Endothelial cell of umbilical vein (primary cell): ENCODE results near the gene CCRL2. TPM values are rescaled to one million over a fixed set of nuclear protein-coding genes. Genes with fewer than 3 reads are reported as not detected.

Source experiments
- BruUV-seq: library from RNA; stranded (reverse); fragments of 400-500 nt; replicated peaks from 2 replicates; lab custom pipeline; 2021; lab: Mats Ljungman, UMichigan
- CTCF ChIA-PET: fragments of 300-600, 350-600 bp; sonication (Branson Sonifier 250); formaldehyde crosslinking; loops from one replicate; lab custom pipeline; 2021; ENCODE audit warnings: antibody characterized with exemption, inconsistent platforms; lab: Charles Lee
- POLR2A ChIA-PET: fragments of 300-600, 350-600 bp; sonication (Branson Sonifier 250); formaldehyde crosslinking; loops from one replicate; lab custom pipeline; 2021; ENCODE audit warnings: antibody characterized with exemption, inconsistent platforms; lab: Charles Lee
- DNase-seq: peaks from one replicate; pipeline ENCODE4 v3.0.0-alpha.2; 2011; ENCODE audit warnings: low read depth, low spot score
- FAIRE-seq: peaks from 2 replicates; lab custom pipeline; 2011; peaks lifted over from hg19 to GRCh38; lab: Jason Lieb, UNC
- H2AFZ ChIP-seq: 2 replicates; pipeline ENCODE4 v1.6.0; 2012; ENCODE audit warnings: low read depth, low read length, control low read depth, inconsistent platforms
- H3K27ac ChIP-seq: 2 replicates; pipeline ENCODE4 v1.5.1; 2011; ENCODE audit warnings: low read depth, mild to moderate bottlenecking, control low read depth, low read length, moderate library complexity; ENCODE audit not compliant: insufficient read depth
- H3K27me3 ChIP-seq, 2 experiments: 2 replicates each; pipeline versions ENCODE4 v1.6.0 to v1.6.1; 2011; ENCODE audit warnings: low read length in 2 of 2, mixed read lengths in 1 of 2; ENCODE audit not compliant: control insufficient read depth in 2 of 2, insufficient read depth in 2 of 2
- H3K36me3 ChIP-seq, 2 experiments: 2 replicates in 1 of 2; 3 replicates in 1 of 2; pipeline ENCODE4 v1.5.1; 2011; ENCODE audit warnings: low read length in 2 of 2, mild to moderate bottlenecking in 1 of 2, moderate library complexity in 1 of 2; ENCODE audit not compliant: control insufficient read depth in 2 of 2, insufficient read depth in 2 of 2; ENCODE audit errors: extremely low read depth in 1 of 2
- H3K4me1 ChIP-seq: 3 replicates; pipeline ENCODE4 v1.5.1; 2011; ENCODE audit warnings: mild to moderate bottlenecking, low read length; ENCODE audit not compliant: control insufficient read depth, insufficient read depth; ENCODE audit errors: extremely low read depth
- H3K4me2 ChIP-seq: 2 replicates; pipeline ENCODE4 v1.6.1; 2011; ENCODE audit warnings: low read length, control low read depth, mixed read lengths; ENCODE audit not compliant: insufficient read depth
- H3K4me3 ChIP-seq, 3 experiments: fragments of 200-600 bp in 1 of 3; sonication (generic), shearing (Covaris generic) in 1 of 3; replicated peaks in 1 of 3; 2 replicates each; pipeline ENCODE4 v1.5.1; 2011 to 2016; ENCODE audit warnings: control low read depth in 3 of 3, low read length in 3 of 3, mild to moderate bottlenecking in 2 of 3, inconsistent platforms in 1 of 3, low read depth in 1 of 3, moderate library complexity in 1 of 3; ENCODE audit not compliant: insufficient read depth in 1 of 3
- H3K79me2 ChIP-seq: 2 replicates; pipeline ENCODE4 v1.6.0; 2012; ENCODE audit warnings: low read length, inconsistent platforms; ENCODE audit not compliant: control insufficient read depth, insufficient read depth
- H3K9ac ChIP-seq: replicated peaks from 2 replicates; pipeline ENCODE3; 2011; ENCODE audit warnings: low read length, control low read depth; ENCODE audit not compliant: insufficient read depth; ENCODE audit errors: extremely low read depth
- H3K9me1 ChIP-seq: replicated peaks from 3 replicates; pipeline ENCODE4 v1.6.0; 2011; ENCODE audit warnings: mild to moderate bottlenecking, low read length; ENCODE audit not compliant: control insufficient read depth, insufficient read depth; ENCODE audit errors: extremely low read depth
- H3K9me3 ChIP-seq: replicated peaks from 2 replicates; pipeline ENCODE4 v1.5.1; 2012; ENCODE audit warnings: low read length, inconsistent platforms; ENCODE audit not compliant: control insufficient read depth, insufficient read depth
- H4K20me1 ChIP-seq: replicated peaks from 2 replicates; pipeline ENCODE3; 2011; ENCODE audit warnings: mild to moderate bottlenecking, low read length; ENCODE audit not compliant: control insufficient read depth, insufficient read depth; ENCODE audit errors: extremely low read depth
- EZH2 ChIP-seq: IDR thresholded peaks from 2 replicates; pipeline ENCODE4 v1.6.1; 2012; ENCODE audit warnings: borderline replicate concordance, low read depth, mild to moderate bottlenecking, moderate library complexity, low read length, inconsistent platforms; ENCODE audit not compliant: severe bottlenecking
- GATA2 ChIP-seq: IDR thresholded peaks from 2 replicates; pipeline ENCODE4 v1.7.0; 2011; ENCODE audit warnings: low read depth, mild to moderate bottlenecking, moderate library complexity, mixed read lengths, low read length; ENCODE audit not compliant: insufficient read length, insufficient read depth
- JUN ChIP-seq: IDR thresholded peaks from 2 replicates; pipeline ENCODE4 v1.6.1; 2011; ENCODE audit warnings: borderline replicate concordance, low read depth; ENCODE audit not compliant: insufficient read length, insufficient read depth
- MYC ChIP-seq: IDR thresholded peaks from one replicate; pipeline ENCODE4 v1.6.1; 2011; ENCODE audit warnings: mild to moderate bottlenecking, low read depth, low read length
- POLR2A ChIP-seq: IDR thresholded peaks from 2 replicates; pipeline ENCODE4 v1.6.1; 2012; ENCODE audit warnings: low read depth, mild to moderate bottlenecking, control low read depth, low read length
- POLR2AphosphoS5 ChIP-seq: IDR thresholded peaks from 2 replicates; pipeline ENCODE4 v1.6.1; 2012; ENCODE audit warnings: low read depth, mild to moderate bottlenecking, control low read depth, low read length, moderate library complexity; ENCODE audit not compliant: insufficient read depth
- dilution Hi-C: fragments of 300-500 bp; cut with MboI; formaldehyde crosslinking; loops from one replicate; pipeline ENCODE4 v1.15.0; 2019; ENCODE audit warnings: low sequenced_read_pairs; ENCODE audit not compliant: extremely low pct_ligation_motif_present
- intact Hi-C: fragments of 100-400 bp; cut with micrococcal nuclease; formaldehyde crosslinking; loops from one replicate; pipeline ENCODE4 v1.10.0; 2022
- polyA plus RNA-seq, 4 experiments: library from polyadenylated mRNA; depleted of rRNA in 3 of 4; stranded (reverse) in 3 of 4; unstranded in 1 of 4; fragments of >200 nt; gene quantifications; 2 replicates each; pipeline versions ENCODE4 v1.2.1 to v1.2.3, GENCODE V29; 2011 to 2012; ENCODE audit warnings: missing spikeins in 1 of 4
- total RNA-seq: library from RNA; stranded (reverse); gene quantifications from 2 replicates; pipeline ENCODE4 v1.2.3, GENCODE V29; 2021
- TF ChIP-seq, protein P1 (sequence below): IDR thresholded peaks from 2 replicates; pipeline ENCODE4 v1.6.1; 2011; ENCODE audit not compliant: insufficient read depth, insufficient read length
- TF ChIP-seq, protein P2 (sequence below), 2 donors: IDR thresholded peaks; 1 replicate in 1 of 2; 2 replicates in 1 of 2; pipeline ENCODE4 v1.5.1; 2011; ENCODE audit warnings: low read length in 2 of 2, mild to moderate bottlenecking in 2 of 2, moderate library complexity in 2 of 2, control low read depth in 1 of 2, inconsistent platforms in 1 of 2, low read depth in 1 of 2; ENCODE audit not compliant: insufficient read depth in 1 of 2; ENCODE audit errors: extremely low read depth in 1 of 2

CCRL2 gene
- total and polyA plus RNA-seq, 2 donors (not counting 3 experiments of a cell fraction or from before 2014, with no cell fraction given) = 6.4 to 6.6 TPM

DNA sequence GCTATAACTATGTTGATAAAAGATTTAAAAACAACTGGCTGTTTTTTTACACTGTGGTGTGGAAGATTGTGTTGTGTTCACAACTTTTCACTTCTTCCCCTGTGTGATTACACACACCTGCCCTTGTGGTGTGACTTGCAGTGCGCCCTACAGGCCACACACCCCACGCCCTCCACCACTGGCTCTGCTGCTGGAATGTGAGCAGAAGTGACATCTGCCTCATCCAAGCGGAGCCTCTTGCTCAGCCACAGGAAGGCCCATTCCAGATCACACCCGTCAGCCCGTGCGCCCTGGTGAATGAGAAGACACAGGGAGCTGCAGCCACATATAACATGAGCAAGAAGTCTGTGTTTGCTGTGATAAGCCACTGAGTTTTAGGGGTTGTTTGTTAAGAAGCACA is 46.2 kb upstream of the CCRL2 start:
- ChIA-PET POLR2A (no interaction called here), CTCF (interaction anchor here (1.2 kb wide), 1 partner anchor 84 kb away, joined by 4 read pairs; no protein-coding TSS in a partner anchor)
- H3K9ac ChIP-seq = no peak overlapping the region
- FAIRE-seq = no peak
- no peaks in the 10 kb centered on the region for H3K9me1 ChIP-seq
- H4K20me1 ChIP-seq = no peaks in the 10 kb centered on the region
- no peaks in the 10 kb centered on the region for H3K79me2 ChIP-seq
- H3K27ac ChIP-seq = no peak overlapping the region
- intact Hi-C loops = no loop called here
- H2AFZ ChIP-seq = no peak overlapping the region
- DNase-seq = no peak
- dilution Hi-C loops = no loop called here
- no peak overlapping the region for H3K4me2 ChIP-seq
- H3K4me3 ChIP-seq = no peak overlapping the region
- no peaks in the 10 kb centered on the region for H3K4me1 ChIP-seq
- TF ChIP-seq, protein P1, sequence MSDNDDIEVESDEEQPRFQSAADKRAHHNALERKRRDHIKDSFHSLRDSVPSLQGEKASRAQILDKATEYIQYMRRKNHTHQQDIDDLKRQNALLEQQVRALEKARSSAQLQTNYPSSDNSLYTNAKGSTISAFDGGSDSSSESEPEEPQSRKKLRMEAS = no peak
- no peak for TF ChIP-seq JUN
- no peaks in the 10 kb centered on the region for H3K9me3 ChIP-seq
- H3K27me3 ChIP-seq = peaks cover 6 to 8% of the 10 kb centered on the region in 2 experiments
- BruUV-seq = no TSS peak
- no peaks in the 10 kb centered on the region for H3K36me3 ChIP-seq

DNA sequence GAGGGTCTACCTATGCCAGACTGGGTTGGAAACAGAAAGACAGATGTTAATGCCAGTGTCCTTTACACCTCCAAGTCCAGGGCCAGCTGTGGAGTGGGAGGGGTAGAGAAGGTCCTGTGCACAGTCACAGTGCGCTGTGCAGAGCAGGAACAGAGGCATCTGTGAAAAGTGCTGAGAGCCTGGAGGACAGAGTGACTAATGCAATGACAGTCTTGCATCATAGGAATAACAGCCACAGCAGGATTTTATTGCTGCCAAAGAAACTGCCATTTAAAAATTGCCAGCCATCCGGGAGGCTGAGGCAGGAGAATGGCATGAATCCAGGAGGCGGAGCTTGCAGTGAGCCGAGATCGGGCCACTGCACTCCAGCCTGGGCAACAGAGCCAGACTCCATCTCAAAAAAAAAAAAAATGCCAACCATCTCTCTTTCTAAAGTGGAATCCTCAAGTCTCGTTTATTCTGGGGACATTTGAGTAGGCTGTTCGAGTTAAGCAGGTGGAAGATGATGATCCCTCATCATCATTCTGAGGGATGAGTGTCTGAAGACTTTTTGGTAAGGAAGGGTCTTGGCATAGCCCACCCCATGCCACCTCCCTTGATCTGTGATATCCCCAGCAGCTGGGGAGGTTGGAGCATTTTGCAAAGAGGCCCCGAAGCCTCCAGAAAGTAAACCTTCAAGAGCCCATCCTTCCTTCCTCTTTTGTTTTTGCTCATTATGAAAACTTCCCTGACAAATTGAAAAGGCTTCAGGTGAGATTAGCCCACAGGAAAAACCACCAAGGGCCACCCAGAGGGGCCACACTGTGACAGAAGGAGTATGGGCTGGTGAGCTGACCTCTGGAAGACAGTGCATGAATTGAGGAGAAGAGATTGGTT is 45.4 kb upstream of the CCRL2 start:
- Histone ChIP-seq H4K20me1 (no peaks in the 10 kb centered on the region), H3K79me2 (no peaks in the 10 kb centered on the region), H3K36me3 (no peaks in the 10 kb centered on the region), H3K9me3 (no peaks in the 10 kb centered on the region), H2AFZ (no peak overlapping the region), H3K4me1 (no peaks in the 10 kb centered on the region), H3K27ac (no peak overlapping the region), H3K27me3 (peaks cover 6 to 8% of the 10 kb centered on the region in 2 experiments), H3K4me3 (no peak overlapping the region), H3K4me2 (no peak overlapping the region), H3K9ac (no peak overlapping the region), H3K9me1 (no peaks in the 10 kb centered on the region)
- intact Hi-C loops (no loop called here), dilution Hi-C loops (no loop called here)
- TF ChIP-seq GATA2 (no peak), EZH2 (no peak), POLR2A (no peak), MYC (no peak), POLR2AphosphoS5 (no peak)
- TF ChIP-seq, protein P2, sequence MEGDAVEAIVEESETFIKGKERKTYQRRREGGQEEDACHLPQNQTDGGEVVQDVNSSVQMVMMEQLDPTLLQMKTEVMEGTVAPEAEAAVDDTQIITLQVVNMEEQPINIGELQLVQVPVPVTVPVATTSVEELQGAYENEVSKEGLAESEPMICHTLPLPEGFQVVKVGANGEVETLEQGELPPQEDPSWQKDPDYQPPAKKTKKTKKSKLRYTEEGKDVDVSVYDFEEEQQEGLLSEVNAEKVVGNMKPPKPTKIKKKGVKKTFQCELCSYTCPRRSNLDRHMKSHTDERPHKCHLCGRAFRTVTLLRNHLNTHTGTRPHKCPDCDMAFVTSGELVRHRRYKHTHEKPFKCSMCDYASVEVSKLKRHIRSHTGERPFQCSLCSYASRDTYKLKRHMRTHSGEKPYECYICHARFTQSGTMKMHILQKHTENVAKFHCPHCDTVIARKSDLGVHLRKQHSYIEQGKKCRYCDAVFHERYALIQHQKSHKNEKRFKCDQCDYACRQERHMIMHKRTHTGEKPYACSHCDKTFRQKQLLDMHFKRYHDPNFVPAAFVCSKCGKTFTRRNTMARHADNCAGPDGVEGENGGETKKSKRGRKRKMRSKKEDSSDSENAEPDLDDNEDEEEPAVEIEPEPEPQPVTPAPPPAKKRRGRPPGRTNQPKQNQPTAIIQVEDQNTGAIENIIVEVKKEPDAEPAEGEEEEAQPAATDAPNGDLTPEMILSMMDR (IDR thresholded peaks at IDR 0.05; ENCODE audit: extremely low read depth in 1 of 2, insufficient read depth in 1 of 2, low read depth in 1 of 2, low read length in 2 of 2) = no peak
- BruUV-seq = no TSS peak
- DNase-seq = no peak
- POLR2A ChIA-PET = no interaction called here
- CTCF ChIA-PET = no interaction called here
- no peak for FAIRE-seq
